HepG2 (cell line): ENCODE data around the gene SSH3. TPM values are rescaled to one million over a fixed set of nuclear protein-coding genes. Genes with fewer than 3 reads are reported as not detected.

Experiments
- ARID2 ChIP-seq: sonication (generic); formaldehyde crosslinking; IDR thresholded peaks from 2 replicates; pipeline ENCODE4 v1.8.1; 2022; ENCODE audit warnings: mild to moderate bottlenecking, missing genetic modification reagents, borderline replicate concordance
- BCL6 ChIP-seq: IDR thresholded peaks from 2 replicates; pipeline ENCODE4 v1.6.1; 2016; ENCODE audit warnings: missing genetic modification reagents, missing compliant biosample characterization
- DMAP1 ChIP-seq: IDR thresholded peaks from 2 replicates; pipeline ENCODE4 v1.6.1; 2016
- FOXO4 ChIP-seq: sonication (generic); formaldehyde crosslinking; conservative IDR thresholded peaks from 2 replicates; pipeline ENCODE4 v1.8.1; 2023; ENCODE audit warnings: missing genetic modification reagents
- GTF2F1 ChIP-seq: fragments of 150-350 bp; IDR thresholded peaks from 2 replicates; pipeline ENCODE4 v1.6.1; 2014; ENCODE audit warnings: low read length
- HMG20A ChIP-seq: IDR thresholded peaks from 2 replicates; pipeline ENCODE4 v1.6.1; 2016; ENCODE audit warnings: borderline replicate concordance
- HOXA5 ChIP-seq: sonication (generic); formaldehyde crosslinking; IDR thresholded peaks from 2 replicates; pipeline ENCODE4 v1.4.0; 2020; ENCODE audit warnings: missing genetic modification reagents
- ISX ChIP-seq: sonication (generic); formaldehyde crosslinking; conservative IDR thresholded peaks from 2 replicates; pipeline ENCODE4 v1.5.0; 2020; ENCODE audit warnings: missing genetic modification reagents
- MBNL3 ChIP-seq: fragments of 250-450 bp; sonication (Bioruptor Pico); conservative IDR thresholded peaks from 2 replicates; pipeline ENCODE4 v1.8.0; 2022; ENCODE audit warnings: mild to moderate bottlenecking, inconsistent platforms
- NFIB ChIP-seq: sonication (generic); formaldehyde crosslinking; IDR thresholded peaks from 2 replicates; pipeline ENCODE4 v1.9.0; 2021; ENCODE audit warnings: missing genetic modification reagents, mild to moderate bottlenecking, borderline replicate concordance
- ZBTB25 ChIP-seq: IDR thresholded peaks from 2 replicates; pipeline ENCODE4 v1.6.1; 2018; ENCODE audit warnings: missing genetic modification reagents
- ZNF207 ChIP-seq: fragments of 450-650 bp; IDR thresholded peaks from 2 replicates; pipeline ENCODE4 v1.6.1; 2016; ENCODE audit warnings: antibody characterized with exemption, borderline replicate concordance
- ZNF558 ChIP-seq: sonication (generic); formaldehyde crosslinking; IDR thresholded peaks from 2 replicates; pipeline ENCODE4 v1.9.0; 2022; ENCODE audit warnings: mild to moderate bottlenecking, missing genetic modification reagents, borderline replicate concordance
- ZNF562 ChIP-seq: sonication (generic); formaldehyde crosslinking; IDR thresholded peaks from 2 replicates; pipeline ENCODE4 v1.8.0; 2022; ENCODE audit warnings: missing genetic modification reagents, borderline replicate concordance
- ZNF598 ChIP-seq: sonication (generic); formaldehyde crosslinking; IDR thresholded peaks from 2 replicates; pipeline ENCODE4 v1.5.1; 2020; ENCODE audit warnings: mild to moderate bottlenecking, missing genetic modification reagents, borderline replicate concordance
- ZNF773 ChIP-seq: sonication (generic); formaldehyde crosslinking; IDR thresholded peaks from 2 replicates; pipeline ENCODE4 v1.4.0; 2020; ENCODE audit warnings: missing genetic modification reagents, borderline replicate concordance
- ZNF776 ChIP-seq: sonication (generic); formaldehyde crosslinking; IDR thresholded peaks from 2 replicates; pipeline ENCODE4 v1.4.0; 2020; ENCODE audit warnings: mild to moderate bottlenecking, missing genetic modification reagents
- ZNF841 ChIP-seq: sonication (generic); formaldehyde crosslinking; IDR thresholded peaks from 2 replicates; pipeline ENCODE4 v1.8.1; 2023; ENCODE audit warnings: missing genetic modification reagents, borderline replicate concordance
- ZSCAN22 ChIP-seq: sonication (generic); formaldehyde crosslinking; IDR thresholded peaks from 2 replicates; pipeline ENCODE4 v1.4.0; 2020; ENCODE audit warnings: mild to moderate bottlenecking, missing genetic modification reagents
- polyA plus RNA-seq, 8 experiments: library from polyadenylated mRNA; depleted of rRNA in 3 of 8; stranded (reverse) in 7 of 8; unstranded in 1 of 8; fragments of >200 nt; fragmentation: Illumina TruSeq in 4 of 8; extraction: Trizol in 4 of 8; gene quantifications; 2 replicates each; pipeline versions ENCODE4 v1.2.1 to v1.2.3, GENCODE V29; 2011 to 2016; ENCODE audit warnings: low read depth in 4 of 8, missing spikeins in 1 of 8, mixed read lengths in 1 of 8; ENCODE audit not compliant: insufficient read depth in 1 of 8
- total RNA-seq, 5 experiments: library from RNA; depleted of rRNA; stranded (reverse); fragments of >200 nt; fragmentation: Illumina TruSeq; extraction: Trizol; gene quantifications; 2 replicates each; pipeline ENCODE4 v1.2.3, GENCODE V29; 2016; ENCODE audit warnings: low read depth in 1 of 5
- TF ChIP-seq, protein P1 (sequence below): sonication (generic); formaldehyde crosslinking; IDR thresholded peaks from 2 replicates; pipeline ENCODE4 v1.5.1; 2020; ENCODE audit warnings: missing genetic modification reagents, mild to moderate bottlenecking, borderline replicate concordance
- TF ChIP-seq, protein P2 (sequence below): sonication (generic); formaldehyde crosslinking; IDR thresholded peaks from 2 replicates; pipeline ENCODE4 v1.4.0; 2020; ENCODE audit warnings: mild to moderate bottlenecking, missing genetic modification reagents

The SSH3 gene
- total and polyA plus RNA-seq, 2 of the 13 experiments (the other 11 are each of a cell fraction or from before 2014, with no cell fraction given) = 12.4 to 18.8 TPM

- TF ChIP-seq, protein P1, sequence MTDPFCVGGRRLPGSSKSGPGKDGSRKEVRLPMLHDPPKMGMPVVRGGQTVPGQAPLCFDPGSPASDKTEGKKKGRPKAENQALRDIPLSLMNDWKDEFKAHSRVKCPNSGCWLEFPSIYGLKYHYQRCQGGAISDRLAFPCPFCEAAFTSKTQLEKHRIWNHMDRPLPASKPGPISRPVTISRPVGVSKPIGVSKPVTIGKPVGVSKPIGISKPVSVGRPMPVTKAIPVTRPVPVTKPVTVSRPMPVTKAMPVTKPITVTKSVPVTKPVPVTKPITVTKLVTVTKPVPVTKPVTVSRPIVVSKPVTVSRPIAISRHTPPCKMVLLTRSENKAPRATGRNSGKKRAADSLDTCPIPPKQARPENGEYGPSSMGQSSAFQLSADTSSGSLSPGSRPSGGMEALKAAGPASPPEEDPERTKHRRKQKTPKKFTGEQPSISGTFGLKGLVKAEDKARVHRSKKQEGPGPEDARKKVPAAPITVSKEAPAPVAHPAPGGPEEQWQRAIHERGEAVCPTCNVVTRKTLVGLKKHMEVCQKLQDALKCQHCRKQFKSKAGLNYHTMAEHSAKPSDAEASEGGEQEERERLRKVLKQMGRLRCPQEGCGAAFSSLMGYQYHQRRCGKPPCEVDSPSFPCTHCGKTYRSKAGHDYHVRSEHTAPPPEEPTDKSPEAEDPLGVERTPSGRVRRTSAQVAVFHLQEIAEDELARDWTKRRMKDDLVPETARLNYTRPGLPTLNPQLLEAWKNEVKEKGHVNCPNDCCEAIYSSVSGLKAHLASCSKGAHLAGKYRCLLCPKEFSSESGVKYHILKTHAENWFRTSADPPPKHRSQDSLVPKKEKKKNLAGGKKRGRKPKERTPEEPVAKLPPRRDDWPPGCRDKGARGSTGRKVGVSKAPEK (CRISPR knock-in tag) = no peak
- TF ChIP-seq ISX (CRISPR knock-in tag) (no peak), FOXO4 (CRISPR knock-in tag) (no peak), ZNF841 (CRISPR knock-in tag) (no peak), HMG20A (no peak), HOXA5 (no peak), NFIB (0 out of 2 replicates have a peak, but pooled peaks have one; percentile 56), BCL6 (CRISPR knock-in tag) (no peak), ZNF598 (no peak), ZNF558 (CRISPR knock-in tag) (no peak), ZNF562 (CRISPR knock-in tag) (no peak), ZNF776 (CRISPR knock-in tag) (0 out of 2 replicates have a peak, but pooled peaks have one; percentile 10), ZNF773 (CRISPR knock-in tag) (no peak), ZSCAN22 (CRISPR knock-in tag) (no peak), ZNF207 (no peak), ZBTB25 (CRISPR knock-in tag) (no peak), GTF2F1 (no peak), ARID2 (no peak), DMAP1 (CRISPR knock-in tag) (no peak), MBNL3 (CRISPR knock-in tag) (no peak)
- TF ChIP-seq, protein P2, sequence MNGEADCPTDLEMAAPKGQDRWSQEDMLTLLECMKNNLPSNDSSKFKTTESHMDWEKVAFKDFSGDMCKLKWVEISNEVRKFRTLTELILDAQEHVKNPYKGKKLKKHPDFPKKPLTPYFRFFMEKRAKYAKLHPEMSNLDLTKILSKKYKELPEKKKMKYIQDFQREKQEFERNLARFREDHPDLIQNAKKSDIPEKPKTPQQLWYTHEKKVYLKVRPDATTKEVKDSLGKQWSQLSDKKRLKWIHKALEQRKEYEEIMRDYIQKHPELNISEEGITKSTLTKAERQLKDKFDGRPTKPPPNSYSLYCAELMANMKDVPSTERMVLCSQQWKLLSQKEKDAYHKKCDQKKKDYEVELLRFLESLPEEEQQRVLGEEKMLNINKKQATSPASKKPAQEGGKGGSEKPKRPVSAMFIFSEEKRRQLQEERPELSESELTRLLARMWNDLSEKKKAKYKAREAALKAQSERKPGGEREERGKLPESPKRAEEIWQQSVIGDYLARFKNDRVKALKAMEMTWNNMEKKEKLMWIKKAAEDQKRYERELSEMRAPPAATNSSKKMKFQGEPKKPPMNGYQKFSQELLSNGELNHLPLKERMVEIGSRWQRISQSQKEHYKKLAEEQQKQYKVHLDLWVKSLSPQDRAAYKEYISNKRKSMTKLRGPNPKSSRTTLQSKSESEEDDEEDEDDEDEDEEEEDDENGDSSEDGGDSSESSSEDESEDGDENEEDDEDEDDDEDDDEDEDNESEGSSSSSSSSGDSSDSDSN (CRISPR knock-in tag) = 0 out of 2 replicates have a peak, but pooled peaks have one; percentile 35
Observed at GRCh38 chr11:67289651-67290479, 13.5 kb upstream of the SSH3 start (continued).
